Left ventricle myocardium inferior (tissue), 1 donor: Measurements from ENCODE around the gene LCOR. TPM values are rescaled to one million over a fixed set of nuclear protein-coding genes. Genes with fewer than 3 reads are reported as not detected.

Experiments used
- DNase-seq: peaks from one replicate; pipeline ENCODE4 v3.0.0-alpha.2; 2020
- H3K27ac ChIP-seq: fragments of 200-600 bp; replicated peaks from 2 replicates; pipeline ENCODE4 v1.8.0; 2021
- H3K27me3 ChIP-seq: fragments of 200-600 bp; 2 replicates; pipeline ENCODE4 v1.8.0; 2021; ENCODE audit warnings: low read depth
- H3K36me3 ChIP-seq: fragments of 200-600 bp; 2 replicates; pipeline ENCODE4 v1.8.0; 2021
- H3K4me1 ChIP-seq: fragments of 200-600 bp; 2 replicates; pipeline ENCODE4 v1.8.0; 2021
- H3K4me3 ChIP-seq: fragments of 200-600 bp; 2 replicates; pipeline ENCODE4 v1.8.0; 2021; ENCODE audit warnings: mild to moderate bottlenecking, moderate library complexity
- H3K9me3 ChIP-seq: fragments of 200-600 bp; replicated peaks from 2 replicates; pipeline ENCODE4 v1.8.0; 2021
- intact Hi-C: fragments of 100-400 bp; cut with micrococcal nuclease; formaldehyde crosslinking; loops from one replicate; pipeline ENCODE4 v1.11.0; 2022
- total RNA-seq: library from RNA; stranded (reverse); fragmentation: NEBNext Ultra II Directional; extraction: Animal tissue kit (Norgen Biotek cat#: 25700); gene quantifications from one replicate; pipeline ENCODE4 v1.2.1, GENCODE V29; 2021
- TF ChIP-seq, protein P1 (sequence below): fragments of 200-600 bp; IDR thresholded peaks from 2 replicates; pipeline ENCODE4 v1.8.0; 2021; ENCODE audit warnings: antibody characterized with exemption, mild to moderate bottlenecking, borderline replicate concordance
- donor health status: DM: no; HTN: yes; CAD: no; lungs with severe emphysema.

LCOR gene
- total RNA-seq, 1 donor from 2014 or later: 18.9 TPM

- no peak for DNase-seq
- H3K27me3 ChIP-seq: no peaks in the 10 kb centered on the region
- H3K9me3 ChIP-seq: no peaks in the 10 kb centered on the region
- intact Hi-C loops: no loop called here
- H3K4me3 ChIP-seq: no peak overlapping the region
- H3K4me1 ChIP-seq: peaks cover 59% of the 10 kb centered on the region
- H3K27ac ChIP-seq: peak overlapping the region; percentile 59
- TF ChIP-seq, protein P1, sequence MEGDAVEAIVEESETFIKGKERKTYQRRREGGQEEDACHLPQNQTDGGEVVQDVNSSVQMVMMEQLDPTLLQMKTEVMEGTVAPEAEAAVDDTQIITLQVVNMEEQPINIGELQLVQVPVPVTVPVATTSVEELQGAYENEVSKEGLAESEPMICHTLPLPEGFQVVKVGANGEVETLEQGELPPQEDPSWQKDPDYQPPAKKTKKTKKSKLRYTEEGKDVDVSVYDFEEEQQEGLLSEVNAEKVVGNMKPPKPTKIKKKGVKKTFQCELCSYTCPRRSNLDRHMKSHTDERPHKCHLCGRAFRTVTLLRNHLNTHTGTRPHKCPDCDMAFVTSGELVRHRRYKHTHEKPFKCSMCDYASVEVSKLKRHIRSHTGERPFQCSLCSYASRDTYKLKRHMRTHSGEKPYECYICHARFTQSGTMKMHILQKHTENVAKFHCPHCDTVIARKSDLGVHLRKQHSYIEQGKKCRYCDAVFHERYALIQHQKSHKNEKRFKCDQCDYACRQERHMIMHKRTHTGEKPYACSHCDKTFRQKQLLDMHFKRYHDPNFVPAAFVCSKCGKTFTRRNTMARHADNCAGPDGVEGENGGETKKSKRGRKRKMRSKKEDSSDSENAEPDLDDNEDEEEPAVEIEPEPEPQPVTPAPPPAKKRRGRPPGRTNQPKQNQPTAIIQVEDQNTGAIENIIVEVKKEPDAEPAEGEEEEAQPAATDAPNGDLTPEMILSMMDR: no peak
- H3K36me3 ChIP-seq: peaks cover 20% of the 10 kb centered on the region
Observed at GRCh38 chr10:96917628-96918027, 85.5 kb downstream of the LCOR start.

GRCh38 chr10:96918214-96919002, 86.3 kb downstream of the LCOR start:
- Histone ChIP-seq H3K9me3 (no peaks in the 10 kb centered on the region), H3K27ac (peak overlapping the region; percentile 59), H3K27me3 (no peaks in the 10 kb centered on the region), H3K4me1 (peaks cover 61% of the 10 kb centered on the region), H3K4me3 (no peak overlapping the region), H3K36me3 (peaks cover 20% of the 10 kb centered on the region)
- TF ChIP-seq, protein P1: no peak
- intact Hi-C loops: no loop called here
- no peak for DNase-seq

DNA sequence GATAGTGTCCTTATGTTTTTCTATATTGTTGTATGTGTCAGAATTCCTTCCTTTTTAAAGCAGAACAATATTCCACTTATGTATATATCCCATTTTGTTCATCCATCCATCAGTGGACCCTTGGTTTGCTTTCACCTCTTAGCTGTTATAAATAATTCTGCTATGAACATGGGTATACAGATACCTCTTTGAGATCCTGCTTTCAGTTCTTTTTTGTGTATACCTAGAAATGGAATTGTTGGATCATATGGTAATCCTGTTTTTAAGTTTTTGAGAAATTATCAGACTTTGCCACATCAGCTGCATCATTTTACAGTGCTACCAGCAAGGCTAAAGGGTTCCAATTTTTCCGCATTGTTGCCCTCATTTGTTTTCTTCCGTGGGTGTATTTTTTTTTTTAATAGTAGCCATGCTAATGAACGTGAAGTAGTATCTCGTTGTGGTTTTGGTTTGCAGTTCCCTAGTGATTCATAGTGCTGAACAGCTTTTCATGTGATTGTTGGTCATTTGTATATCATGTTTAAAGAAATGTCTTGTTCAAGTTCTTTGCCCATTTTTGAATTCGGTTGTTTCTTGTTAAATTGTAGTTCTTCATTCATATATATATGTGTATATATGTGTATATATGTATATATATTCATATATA, 87.8 kb downstream of the LCOR start:
- H3K27me3 ChIP-seq: no peaks in the 10 kb centered on the region
- H3K27ac ChIP-seq: peak overlapping the region; percentile 59
- H3K9me3 ChIP-seq: no peaks in the 10 kb centered on the region
- peaks cover 60% of the 10 kb centered on the region for H3K4me1 ChIP-seq
- DNase-seq: no peak
- TF ChIP-seq, protein P1: no peak
- no peak overlapping the region for H3K4me3 ChIP-seq
- peaks cover 12% of the 10 kb centered on the region for H3K36me3 ChIP-seq
- intact Hi-C loops: no loop called here

DNA sequence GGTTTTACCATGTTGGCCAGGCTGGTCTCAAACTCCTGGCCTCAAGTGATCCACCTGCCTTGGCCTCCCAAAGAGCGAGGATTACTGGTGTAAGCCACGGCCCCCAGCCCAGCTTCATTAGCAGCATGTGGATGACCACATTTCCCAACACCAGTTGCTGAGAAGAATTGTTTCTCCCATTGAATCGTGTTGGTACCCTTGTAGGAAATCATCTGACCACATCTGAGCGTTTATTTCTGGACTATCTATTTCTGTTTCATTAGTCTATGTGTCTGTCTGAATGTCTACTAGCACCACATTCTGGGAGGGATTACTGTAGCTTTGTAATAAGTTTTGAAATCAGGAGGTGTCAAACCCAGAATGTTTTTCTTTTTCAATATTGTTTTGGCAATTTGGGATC, 89.6 kb downstream of the LCOR start:
- intact Hi-C loops: no loop called here
- Histone ChIP-seq H3K27ac (no peak overlapping the region), H3K27me3 (no peaks in the 10 kb centered on the region), H3K4me3 (no peak overlapping the region), H3K4me1 (peaks cover 67% of the 10 kb centered on the region), H3K36me3 (no peaks in the 10 kb centered on the region), H3K9me3 (no peaks in the 10 kb centered on the region)
- no peak for DNase-seq
- TF ChIP-seq, protein P1: no peak

DNA sequence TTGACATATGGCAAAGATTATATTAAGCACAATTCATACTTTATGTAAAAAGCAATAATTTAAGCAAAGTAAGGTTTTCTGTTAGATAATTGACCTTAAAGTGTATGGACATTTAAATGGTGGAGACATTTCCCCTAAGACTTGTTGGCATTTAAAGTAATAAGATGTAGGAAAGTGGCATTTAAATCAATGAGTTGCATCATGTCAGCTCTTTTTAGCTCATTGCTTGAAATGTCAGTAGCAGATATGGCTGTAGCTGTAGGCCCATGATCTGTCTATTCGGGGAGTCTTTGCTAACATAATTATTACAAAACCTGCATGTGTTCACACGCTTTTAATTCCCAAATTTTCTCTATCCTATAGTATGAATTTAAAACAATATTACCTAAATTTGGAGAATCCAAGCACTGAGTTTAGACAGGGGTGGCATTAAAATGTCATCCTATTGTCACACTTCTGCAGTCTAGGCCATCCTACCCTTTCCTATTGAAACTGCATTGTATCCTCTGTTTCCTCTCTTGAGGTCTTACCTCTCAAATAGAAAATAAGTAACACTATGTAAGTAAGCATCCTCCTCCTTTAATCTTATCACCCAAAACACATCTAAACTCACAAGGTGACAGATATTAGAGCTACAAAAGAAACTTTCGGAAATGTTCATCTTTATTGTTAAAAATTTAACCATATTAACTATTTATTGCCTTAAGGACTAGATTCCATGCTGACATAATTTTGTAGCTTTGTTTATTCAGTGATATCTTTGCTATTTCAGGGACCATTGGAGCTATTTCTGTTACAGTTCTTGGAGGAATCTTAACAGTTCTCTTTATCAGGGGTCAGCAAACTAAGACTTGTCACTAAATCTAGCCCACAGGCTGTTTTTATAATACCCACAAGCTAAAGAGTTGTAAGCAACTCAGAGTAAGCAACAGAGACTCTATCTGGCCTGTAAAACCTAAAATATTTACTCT, 91.2 kb downstream of the LCOR start:
- H3K27me3 ChIP-seq: no peaks in the 10 kb centered on the region
- peak overlapping the region; percentile 2 for H3K27ac ChIP-seq
- intact Hi-C loops: no loop called here

More for the DNA sequence above, 91.2 kb downstream of the LCOR start:
- Histone ChIP-seq H3K36me3 (no peaks in the 10 kb centered on the region), H3K4me1 (peaks cover 52% of the 10 kb centered on the region), H3K4me3 (no peak overlapping the region), H3K9me3 (no peaks in the 10 kb centered on the region)
- no peak for DNase-seq
- TF ChIP-seq, protein P1: no peak
